GM19455 (cell line): ENCODE results near the gene CTPS2.
"Not testable (repeated sequence)": the region's sequence is repeated elsewhere in the genome, so short reads cannot be mapped to it uniquely, and the experiment has no call there.

Experiments used
- ATAC-seq: cut with Tn5 transposase; IDR thresholded peaks from one replicate; pipeline ENCODE4 v1.9.1; 2021; ENCODE audit not compliant: unreplicated experiment

The CTPS2 gene

DNA sequence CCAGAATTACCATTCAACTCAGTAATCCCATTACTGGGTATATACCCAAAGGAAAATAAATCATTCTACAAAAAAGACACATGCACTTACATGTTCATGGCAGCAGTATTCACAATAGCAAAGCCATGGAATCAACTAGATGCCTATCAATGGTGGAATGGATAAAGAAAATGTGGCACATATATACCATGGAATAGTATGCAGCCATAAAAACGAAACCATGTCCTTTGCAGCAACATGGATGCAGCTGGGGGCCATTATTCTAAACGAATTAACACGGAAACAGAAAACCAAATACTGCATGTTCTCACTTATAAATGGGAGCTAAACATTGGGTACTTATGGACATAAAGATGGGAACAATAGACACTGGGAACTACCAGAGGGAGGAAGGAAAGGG lies 101.8 kb downstream of the CTPS2 start:
- ATAC-seq, result not testable (repeated sequence)

DNA sequence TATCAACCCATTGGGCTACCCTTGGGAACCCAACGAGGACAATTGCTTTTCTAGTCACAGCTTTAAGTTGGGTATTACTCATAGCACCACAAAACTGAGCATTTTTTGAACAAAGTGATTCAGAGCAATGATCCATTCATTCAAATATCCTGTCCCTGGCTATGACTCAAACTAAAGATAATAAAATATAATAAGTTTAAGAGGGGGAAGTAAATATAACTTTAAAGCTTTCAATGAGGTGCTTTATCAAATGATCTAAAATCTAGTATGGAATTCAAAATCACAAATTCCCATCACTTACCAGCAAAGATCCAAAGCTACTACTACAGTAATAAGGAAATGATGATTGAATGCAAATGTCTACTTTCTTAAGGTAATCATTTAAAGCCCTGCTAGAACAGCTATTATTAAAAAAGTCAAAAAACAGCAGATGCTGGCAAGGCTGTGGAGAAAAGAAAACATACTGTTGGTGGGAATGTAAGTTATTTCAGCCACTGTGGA lies 102.3 kb downstream of the CTPS2 start:
- no peak for ATAC-seq

DNA sequence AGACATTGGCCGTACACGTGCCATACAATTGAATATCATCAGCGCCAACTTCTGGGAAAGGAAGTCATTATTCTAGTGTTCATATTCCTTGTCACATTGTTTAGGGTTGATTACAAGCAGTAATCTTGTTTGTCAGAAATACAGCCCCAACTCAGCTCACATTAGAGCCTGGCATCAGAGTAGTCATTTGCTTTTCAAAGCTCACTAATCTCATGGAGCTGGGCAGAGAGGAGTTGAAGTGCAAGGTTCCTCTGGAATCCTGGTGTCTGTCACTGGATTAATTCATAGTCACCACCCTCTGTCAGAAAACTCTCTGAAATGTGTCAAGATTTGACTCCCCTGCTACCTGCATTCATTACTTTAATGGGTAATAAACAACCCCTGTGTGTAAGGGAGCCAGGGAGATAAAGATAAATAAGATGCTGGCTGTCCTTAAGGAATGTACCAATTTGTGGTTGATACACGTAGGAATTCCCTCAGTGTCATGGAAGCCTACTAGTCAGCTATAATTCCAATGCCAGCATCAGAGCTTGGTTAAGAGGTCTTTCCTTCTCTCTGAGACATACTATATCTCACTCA lies 106.2 kb downstream of the CTPS2 start:
- no peak for ATAC-seq

DNA sequence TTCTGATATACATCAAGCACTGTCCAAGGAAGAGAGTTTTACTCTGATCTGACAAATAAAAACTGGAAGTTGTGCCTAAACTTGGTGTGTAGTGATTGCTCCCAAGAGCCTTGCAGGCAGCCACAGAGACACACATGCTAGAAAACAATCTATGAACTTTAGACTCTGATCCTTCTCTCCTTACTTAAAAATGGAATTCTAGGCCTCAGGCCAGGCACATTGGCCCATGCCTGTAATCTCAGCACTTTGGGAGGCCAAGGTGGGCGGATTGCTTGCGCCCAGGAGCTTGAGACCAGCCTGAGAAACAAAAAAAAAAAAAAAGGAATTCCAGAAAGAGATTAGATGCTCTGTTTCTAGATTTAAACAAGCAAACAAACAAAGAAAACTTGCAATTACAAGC lies 108.1 kb downstream of the CTPS2 start:
- ATAC-seq, result no peak

DNA sequence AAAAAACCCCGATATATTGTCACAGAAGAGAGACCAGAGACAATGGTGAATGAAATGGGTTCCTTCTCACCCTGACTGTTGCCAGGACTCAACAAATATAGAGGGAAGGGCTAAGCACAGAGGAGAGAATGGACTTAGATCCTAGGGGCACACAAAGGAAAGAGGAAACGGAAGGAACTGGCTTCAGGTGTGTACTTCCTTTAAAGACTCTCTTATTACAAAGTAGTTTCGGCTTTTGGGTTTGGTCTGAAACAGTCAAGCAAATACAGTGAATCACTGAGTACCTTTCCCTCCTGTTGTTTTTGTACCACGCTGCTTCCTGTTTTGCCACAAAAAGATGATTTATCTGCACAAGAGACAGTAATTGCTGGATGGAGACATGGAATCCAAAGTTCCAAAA lies 108.6 kb downstream of the CTPS2 start:
- no peak for ATAC-seq

DNA sequence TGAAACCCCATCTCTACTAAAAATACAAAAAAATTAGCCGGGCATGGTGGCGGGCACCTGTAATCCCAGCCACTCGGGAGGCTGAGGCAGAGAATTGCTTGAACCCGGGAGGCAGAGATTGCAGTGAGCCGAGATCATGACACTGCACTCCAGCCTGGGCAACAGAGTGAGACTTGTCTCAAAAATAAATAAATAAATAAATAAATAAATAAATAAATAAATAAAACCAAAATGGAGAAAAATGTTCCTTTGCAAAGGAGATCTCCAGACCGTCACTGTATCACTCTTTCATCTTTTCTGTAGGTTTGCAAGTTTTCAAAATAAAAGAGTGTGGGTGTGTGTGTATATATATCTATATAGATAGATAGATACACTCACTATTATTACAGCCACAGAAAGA lies 109.2 kb downstream of the CTPS2 start:
- ATAC-seq, result not testable (repeated sequence)

DNA sequence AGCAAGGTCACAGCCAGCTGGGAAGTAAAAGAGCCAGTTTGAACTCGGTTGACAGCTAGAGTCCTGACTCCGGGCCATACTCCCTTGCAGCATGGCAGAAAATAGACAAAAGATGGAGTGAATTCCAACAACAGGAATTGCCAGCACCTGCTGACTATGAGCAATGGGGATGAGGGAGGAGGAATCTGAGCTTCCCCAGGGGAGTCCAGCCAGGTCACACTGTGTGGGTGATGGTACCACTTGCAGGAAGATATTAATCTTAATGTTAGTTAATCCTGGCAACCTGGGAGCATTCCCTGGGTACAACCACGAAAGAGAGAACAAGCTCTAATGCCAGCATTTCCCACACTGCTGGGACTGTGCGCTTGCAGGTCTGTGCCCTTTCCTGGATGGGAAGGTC lies 110.6 kb downstream of the CTPS2 start:
- no peak for ATAC-seq

DNA sequence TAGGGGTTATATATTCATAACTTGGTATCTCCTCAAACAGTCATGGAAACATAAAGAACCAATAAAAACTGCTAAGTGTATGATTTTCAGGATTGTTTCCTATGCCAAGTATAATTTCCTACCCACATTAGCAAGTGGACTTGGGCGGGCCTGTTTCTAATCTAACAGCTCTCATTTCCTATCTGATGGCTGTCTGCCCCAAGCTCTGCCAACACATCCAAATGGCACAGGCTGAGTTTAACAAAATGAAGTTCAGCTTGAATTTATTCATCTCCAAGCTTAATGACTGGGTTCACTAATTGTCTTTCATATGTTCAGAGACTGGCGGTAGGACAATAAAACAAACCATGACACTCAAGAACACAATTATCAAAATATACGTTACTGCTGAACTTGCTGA lies 118.0 kb downstream of the CTPS2 start:
- ATAC-seq, result no peak

DNA sequence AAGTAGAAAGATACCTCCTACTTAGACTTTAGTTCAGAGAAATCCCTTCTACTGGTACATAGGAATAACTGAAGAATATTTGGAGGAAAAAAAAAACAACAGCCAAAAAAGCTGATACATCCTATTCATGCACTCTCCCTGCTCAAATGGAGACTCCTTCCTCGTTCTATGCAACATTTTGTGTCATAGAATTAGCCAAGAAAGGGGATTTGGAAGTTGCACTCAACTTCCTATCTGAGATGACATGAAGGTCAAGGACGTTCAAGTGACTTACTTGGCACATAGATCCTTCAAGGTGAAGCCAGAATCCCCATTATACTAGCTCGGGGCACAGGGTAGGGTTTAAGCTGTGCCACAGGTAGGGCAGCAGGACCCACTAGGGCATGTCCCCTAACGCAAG lies 118.7 kb downstream of the CTPS2 start:
- no peak for ATAC-seq

DNA sequence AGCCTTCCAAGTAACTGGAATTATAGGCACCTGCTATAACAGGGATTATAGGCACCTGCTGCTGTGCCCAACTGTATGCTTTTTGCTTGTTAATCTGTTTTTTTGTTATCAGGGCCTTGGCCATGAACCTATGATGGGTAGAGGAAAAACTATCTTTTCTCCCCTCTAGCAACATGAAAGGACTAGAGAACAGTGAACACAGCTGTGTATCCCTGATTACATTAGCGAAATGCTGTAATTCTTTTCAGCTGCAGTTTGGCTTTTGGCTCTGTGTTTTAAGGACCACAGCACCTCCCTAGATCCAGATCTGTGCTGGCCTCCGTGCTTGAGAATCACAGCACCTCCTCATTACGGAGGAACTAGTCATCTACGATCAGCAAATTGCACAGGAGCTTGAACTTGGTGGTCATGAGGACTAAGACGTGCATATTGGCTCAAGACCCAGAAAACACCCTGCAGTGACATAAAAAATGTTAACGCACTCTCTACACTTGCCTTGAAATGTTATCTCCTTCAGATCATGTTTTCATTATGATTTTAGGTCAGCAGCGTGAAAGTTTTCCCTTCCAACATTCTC lies 120.2 kb downstream of the CTPS2 start:
- ATAC-seq, result no peak

DNA sequence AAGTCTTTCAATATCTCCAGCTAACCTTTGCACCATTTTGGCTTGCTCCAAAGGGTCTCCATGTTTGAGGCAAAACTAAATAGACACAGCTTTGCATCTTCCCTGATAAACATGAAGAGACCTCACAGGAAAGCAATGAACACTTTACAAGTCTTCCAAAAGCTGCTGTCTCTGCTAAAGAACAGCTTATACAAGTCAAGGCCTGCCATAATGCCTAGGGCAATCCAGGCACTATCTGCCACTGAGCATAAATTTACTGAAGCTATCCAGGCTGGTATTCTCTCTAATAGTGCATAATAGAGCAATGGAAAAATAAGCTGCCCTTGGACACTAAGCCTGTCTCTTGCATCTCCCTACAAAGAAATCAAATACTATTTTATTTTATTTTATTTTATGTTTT lies 122.6 kb downstream of the CTPS2 start:
- ATAC-seq, result no peak

DNA sequence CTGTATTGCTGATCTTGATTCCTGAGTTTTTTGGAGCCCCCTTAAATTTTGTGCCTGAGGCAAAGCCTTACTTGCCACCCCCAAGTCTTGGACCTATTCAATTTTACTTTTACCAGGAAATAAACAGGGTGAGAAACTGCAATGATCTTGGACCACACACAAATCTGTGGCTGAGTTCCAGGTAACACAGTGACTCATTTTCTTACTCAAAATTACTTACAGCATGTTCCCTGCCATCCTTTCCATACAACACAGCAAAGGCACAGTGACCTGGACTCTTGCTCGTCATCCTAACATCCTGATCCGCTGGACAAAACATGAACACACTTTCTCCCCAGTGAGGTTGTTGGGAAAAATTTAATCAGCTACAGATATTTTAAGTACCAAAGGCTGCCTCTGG lies 123.3 kb downstream of the CTPS2 start:
- no peak for ATAC-seq

DNA sequence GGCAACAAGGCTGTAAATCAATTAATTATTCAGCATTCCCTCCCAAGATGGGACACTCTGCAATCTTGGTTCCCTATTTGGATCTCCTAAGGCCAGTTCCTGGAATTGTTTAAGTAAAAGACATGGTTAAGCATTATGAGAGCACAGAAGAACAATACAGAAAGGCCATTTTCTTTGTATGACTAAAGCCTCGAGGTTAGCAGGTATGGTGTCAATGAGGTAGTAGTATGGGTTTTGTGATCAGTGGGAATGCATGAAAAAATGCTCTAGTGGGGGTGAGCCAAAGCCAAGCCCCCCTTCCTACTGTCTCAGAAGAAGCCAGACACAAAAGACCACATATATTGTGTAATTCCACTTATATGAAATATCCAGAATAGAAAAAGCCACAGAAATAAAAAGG lies 124.2 kb downstream of the CTPS2 start:
- no peak for ATAC-seq

DNA sequence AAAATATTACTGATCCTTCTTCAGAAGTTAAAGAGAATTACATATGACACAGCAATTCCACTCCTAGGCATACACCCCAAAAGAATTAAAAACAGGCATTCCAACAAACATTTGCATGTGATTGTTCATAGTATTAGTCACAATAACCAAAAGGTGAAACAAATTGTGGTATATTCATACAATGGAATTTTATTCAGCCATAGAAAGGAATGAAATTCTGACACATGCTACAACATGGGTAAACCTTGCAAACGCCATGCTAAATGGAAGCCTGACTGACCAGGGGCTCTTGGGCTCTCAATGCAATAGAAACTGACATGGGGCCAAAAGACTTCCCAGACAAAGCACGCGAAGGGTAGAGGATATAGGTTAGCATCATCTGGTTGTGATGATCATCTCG lies 124.6 kb downstream of the CTPS2 start:
- ATAC-seq, result no peak

DNA sequence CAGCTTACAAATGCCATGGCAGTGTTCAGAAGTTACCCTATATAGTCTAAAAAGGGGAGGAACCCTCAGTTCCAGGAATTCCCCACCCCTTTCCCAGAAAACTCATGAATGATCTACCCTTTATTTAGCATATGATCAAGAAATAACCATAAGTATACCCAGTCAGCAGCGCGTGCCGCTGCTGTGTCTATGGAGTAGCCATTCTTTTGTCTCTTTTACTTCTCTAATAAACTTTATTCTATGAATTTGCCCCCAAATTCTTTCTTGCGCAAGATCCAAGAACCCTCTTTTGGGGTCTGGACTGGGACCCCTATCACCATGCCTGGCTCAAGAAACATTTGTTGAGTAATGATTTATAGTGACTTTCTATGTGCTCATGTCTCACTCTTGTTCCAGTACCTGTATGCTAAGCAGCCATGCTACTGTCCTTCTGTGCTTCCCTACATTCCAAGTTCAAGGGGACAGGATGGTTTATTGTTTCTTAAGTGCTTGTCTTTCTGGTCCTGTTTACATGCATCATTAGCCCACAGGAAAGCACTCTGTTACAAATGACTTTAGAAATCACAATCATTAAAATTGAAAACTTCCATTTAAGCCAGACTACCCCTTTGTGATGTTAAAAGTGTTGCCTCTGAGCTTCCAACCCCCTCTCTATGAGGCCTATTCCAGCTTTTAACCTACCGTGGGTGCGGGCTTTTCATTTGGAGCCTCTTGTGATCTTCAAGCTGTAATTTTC lies 125.9 kb downstream of the CTPS2 start:
- ATAC-seq, result no peak

DNA sequence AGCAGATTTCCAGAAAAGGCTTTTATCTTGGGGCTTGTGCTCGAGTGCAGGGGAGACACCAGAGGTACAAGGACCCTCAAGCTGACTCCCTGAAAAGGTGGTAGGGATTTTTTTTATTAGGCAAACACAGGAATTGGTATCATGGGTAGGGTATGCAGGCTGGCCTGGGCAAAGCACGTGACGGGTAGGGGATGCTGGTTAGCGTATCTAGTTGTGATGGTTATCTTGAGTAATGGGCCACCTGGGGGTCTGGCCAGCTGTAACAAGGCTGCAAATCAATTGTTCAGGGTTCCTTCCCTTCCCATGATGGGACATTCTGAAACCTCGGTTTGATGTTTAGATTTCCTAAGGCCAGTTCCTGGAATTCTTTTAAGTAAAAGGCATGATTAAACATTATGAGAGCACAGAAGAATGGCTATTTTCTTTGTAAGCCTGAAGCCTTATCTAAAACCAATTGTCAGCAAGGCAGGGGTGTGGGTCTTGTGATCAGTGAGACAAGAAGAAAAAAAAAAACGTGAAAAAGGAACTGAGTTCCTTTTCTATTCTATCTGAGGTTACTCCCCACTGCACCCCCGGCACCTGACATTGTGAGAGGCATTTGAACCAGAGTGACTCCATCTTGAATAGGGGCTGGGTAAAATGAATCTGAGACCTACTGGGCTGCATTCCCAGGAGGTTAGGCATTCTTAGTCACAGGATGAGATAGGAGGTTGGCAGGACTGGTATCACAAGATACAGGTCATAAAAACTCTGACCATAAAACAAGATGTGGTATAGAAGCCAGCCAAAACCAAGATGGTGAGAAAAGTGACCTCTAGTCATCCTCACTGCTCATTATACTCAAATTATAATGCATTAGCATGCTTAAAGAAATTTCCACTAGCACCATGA lies 126.7 kb downstream of the CTPS2 start:
- ATAC-seq, result no peak

DNA sequence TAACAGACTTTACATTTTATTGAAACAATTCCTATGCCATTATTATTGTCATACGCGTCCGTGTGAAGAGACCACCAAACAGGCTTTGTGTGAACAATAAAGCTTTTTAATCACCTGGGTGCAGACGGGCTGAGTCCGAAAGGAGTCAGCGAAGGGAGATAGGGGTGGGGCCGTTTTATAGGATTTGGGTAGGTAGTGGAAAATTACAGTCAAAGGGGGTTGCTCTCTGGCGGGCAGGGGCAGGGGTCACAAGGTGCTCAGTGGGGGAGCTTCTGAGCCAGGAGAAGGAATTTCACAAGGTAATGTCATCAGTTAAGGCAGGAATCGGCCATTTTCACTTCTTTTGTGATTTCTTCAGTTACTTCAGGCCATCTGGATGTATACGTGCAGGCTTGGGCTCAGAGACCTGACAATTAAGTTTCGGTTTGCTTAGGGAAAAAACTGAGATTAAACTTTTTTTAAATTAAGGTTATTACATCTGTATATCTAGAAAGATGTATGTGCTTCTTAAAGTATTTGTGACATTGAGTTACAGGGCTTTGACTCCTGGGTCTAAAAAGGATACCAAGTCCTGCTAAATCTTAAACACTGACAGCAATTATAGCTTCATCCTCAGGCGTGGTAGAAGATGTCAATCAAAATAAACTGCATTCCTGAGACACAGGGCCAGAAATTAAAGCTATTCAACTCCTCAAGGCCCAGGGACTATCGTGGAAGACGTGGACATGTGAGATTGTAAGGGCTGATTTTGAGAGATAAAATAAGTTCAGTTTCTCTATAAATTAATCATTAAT lies 132.3 kb downstream of the CTPS2 start:
- not testable (repeated sequence) for ATAC-seq

DNA sequence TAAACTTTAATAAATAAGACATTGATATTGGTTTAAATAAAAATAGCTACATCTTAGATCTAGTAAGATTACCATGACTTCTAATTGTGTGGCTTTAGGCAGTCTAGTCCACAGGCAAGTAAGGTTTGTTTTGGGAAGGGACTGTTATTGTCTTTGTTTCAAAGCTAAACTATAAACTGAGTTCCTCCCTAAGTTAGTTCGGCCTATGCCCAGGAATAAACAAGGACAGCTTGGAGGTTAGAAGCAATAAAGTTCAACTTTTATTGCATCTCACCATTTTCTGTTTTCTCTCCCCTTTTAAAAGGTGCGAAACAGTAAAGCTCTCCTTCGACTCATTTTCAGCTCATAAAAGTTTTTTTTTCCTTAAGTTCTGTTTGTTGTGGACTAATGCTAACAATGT lies 133.0 kb downstream of the CTPS2 start:
- ATAC-seq, result no peak

DNA sequence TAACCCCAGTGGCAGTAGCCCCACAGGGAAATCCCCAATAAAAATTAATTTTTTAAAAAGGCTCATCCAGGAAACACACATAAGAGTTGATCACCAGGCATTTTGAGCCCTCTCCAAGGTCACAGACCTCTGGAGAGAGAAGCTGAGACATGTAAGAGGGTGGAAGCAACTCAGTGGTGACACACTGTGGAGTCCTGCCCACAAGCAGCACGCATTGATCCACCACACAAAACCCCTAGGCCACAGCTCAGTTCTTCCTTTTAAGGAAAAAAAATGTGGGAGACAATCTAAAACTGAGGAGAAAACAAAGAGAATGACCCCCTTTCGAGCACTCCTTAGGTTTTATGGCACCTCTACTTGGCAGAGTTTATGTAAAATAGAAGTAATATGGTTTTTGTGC lies 134.3 kb downstream of the CTPS2 start:
- no peak for ATAC-seq

DNA sequence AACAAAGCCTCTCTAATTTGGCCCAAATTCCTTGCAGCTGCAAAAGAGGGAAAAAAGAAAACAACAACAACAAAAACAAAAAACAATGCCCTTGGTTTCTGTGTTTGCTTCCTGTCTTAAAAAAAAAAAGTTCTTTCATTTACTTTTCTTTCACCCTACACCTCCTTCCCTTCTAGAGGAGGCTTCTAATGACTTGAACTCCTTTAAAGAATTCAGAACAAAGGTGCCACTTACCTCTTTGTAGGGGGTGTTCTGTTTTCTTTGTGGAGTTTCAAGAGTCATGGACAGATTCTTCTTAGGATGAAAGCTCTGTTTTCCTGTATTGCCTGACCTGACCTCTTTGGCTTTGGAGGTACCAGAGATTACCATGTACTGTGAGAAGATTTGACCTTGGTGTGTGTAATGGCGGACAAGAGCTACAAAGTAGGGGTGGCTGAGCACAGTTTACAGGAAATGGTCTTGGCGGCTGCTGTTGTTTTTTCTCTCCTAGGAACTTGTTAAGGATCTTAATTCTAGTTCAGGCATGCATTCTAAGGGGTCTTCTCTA lies 134.9 kb downstream of the CTPS2 start:
- no peak for ATAC-seq
